PC-3 (cell line): Measurements from ENCODE around the gene UBE2D4.

Source experiments
- EZH2 ChIP-seq: fragments of 300-600 bp; sonication (generic); IDR thresholded peaks from one replicate; pipeline ENCODE4 v1.6.1; 2017; ENCODE audit warnings: antibody characterized with exemption, mild to moderate bottlenecking, low read length; ENCODE audit not compliant: unreplicated experiment
- EZH2phosphoT487 ChIP-seq: fragments of 300-600 bp; sonication (generic); IDR thresholded peaks from 2 replicates; pipeline ENCODE4 v1.6.1; 2018; ENCODE audit warnings: mild to moderate bottlenecking, antibody characterized with exemption, low read length, borderline replicate concordance
- TF ChIP-seq, protein P1 (sequence below): fragments of 300-600 bp; sonication (generic); conservative IDR thresholded peaks from 2 replicates; pipeline ENCODE4 v1.5.1; 2017; ENCODE audit warnings: antibody characterized with exemption, low read depth, mild to moderate bottlenecking, low read length

DNA sequence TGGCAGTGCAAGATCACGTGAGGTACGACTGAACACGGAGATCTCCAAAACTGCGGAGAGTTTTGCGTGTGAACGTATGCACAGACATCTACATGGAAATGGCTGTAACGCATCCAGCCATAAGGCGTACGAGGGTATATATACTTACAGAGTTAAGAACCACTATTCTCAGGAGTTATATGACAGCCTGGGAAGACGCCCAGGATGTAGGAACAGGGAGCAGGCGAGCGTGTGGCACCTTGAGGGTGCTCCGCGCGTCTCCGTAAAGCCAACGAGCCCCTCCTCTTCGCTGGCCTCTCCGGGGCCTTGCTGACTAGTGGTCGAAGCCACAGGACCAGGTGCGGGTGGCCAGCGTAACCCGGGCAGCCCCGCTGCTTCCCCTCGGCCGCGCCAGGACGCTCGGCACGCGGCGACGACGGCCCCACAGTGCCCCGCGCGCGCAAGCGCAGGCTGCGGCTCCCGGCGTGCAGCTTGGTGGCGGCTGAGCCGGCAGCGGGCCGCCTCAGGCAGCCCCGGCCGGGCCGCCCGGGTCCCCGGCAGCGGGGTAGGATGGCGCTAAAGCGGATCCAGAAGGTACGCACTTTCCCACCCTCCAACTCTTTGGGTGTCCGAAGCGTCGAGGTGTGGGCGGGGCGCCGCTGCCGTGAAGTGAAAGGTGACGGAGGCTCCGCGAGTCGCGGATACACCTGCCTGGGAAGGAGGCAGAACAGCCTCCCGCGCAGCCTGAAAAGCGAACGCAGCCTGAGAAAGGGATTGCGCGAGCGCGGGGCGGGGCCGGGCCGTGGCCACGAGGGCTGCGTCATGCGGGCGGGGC is at the start of gene UBE2D4:
- TF ChIP-seq, protein P1, sequence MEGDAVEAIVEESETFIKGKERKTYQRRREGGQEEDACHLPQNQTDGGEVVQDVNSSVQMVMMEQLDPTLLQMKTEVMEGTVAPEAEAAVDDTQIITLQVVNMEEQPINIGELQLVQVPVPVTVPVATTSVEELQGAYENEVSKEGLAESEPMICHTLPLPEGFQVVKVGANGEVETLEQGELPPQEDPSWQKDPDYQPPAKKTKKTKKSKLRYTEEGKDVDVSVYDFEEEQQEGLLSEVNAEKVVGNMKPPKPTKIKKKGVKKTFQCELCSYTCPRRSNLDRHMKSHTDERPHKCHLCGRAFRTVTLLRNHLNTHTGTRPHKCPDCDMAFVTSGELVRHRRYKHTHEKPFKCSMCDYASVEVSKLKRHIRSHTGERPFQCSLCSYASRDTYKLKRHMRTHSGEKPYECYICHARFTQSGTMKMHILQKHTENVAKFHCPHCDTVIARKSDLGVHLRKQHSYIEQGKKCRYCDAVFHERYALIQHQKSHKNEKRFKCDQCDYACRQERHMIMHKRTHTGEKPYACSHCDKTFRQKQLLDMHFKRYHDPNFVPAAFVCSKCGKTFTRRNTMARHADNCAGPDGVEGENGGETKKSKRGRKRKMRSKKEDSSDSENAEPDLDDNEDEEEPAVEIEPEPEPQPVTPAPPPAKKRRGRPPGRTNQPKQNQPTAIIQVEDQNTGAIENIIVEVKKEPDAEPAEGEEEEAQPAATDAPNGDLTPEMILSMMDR: no peak
- TF ChIP-seq EZH2: no peak
- no peak for TF ChIP-seq EZH2phosphoT487
